ENCODE data around the gene ARHGEF17. TPM values are rescaled to one million over a fixed set of nuclear protein-coding genes. Genes with fewer than 3 reads are reported as not detected.

ARHGEF17 gene
- total RNA-seq, 1 donor from 2014 or later: 4.5 TPM

DNA sequence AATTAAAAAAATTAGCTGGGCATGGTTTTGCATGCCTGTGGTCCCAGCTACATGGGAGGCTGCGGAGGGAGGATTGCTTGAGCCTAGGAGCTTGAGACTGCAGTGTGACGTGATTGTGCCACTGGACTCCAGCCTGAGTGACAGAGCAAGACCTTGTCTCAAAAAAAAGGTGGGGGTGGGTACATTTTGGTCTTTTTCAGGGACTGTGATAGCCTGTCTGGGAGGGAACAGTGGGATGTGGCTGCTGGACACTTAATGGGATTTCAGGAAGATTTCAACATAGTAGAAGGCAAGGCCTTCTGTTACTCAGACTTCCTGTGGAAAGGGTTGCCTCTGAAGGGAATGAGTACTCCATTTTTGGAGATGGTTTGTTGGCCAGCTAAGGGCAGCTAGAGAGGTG lies 108.7 kb downstream of the ARHGEF17 start:
- TF ChIP-seq, protein P1, sequence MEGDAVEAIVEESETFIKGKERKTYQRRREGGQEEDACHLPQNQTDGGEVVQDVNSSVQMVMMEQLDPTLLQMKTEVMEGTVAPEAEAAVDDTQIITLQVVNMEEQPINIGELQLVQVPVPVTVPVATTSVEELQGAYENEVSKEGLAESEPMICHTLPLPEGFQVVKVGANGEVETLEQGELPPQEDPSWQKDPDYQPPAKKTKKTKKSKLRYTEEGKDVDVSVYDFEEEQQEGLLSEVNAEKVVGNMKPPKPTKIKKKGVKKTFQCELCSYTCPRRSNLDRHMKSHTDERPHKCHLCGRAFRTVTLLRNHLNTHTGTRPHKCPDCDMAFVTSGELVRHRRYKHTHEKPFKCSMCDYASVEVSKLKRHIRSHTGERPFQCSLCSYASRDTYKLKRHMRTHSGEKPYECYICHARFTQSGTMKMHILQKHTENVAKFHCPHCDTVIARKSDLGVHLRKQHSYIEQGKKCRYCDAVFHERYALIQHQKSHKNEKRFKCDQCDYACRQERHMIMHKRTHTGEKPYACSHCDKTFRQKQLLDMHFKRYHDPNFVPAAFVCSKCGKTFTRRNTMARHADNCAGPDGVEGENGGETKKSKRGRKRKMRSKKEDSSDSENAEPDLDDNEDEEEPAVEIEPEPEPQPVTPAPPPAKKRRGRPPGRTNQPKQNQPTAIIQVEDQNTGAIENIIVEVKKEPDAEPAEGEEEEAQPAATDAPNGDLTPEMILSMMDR (IDR thresholded peaks at IDR 0.05; ENCODE audit: insufficient read depth, low read length, severe bottlenecking): no peak
- Histone ChIP-seq H3K4me3 (ENCODE audit: low read depth, low read length) (no peak overlapping the region), H3K36me3 (ENCODE audit: control insufficient read depth, insufficient read depth, low read length) (no peaks in the 10 kb centered on the region), H3K27me3 (ENCODE audit: control insufficient read depth, insufficient read depth, low read length) (no peaks in the 10 kb centered on the region)
- DNase-seq (ENCODE audit: low read depth) (peak; percentile 15), FAIRE-seq (no peak)

Other genes starting within 250 kb of the ARHGEF17 start
- gene FCHSD2, start 166.0 kb upstream of the ARHGEF17 start, total RNA-seq: 3.6 and 10.0 TPM in 2 replicates
- 9.0 and 13.7 TPM in 2 replicates for gene P2RY2, start 90.0 kb upstream of the ARHGEF17 start, total RNA-seq
- gene P2RY6, start 35.9 kb upstream of the ARHGEF17 start, total RNA-seq: 0.26 TPM in 1 of 2 replicates, not detected in the other
- gene RELT, start 68.1 kb downstream of the ARHGEF17 start, total RNA-seq: 2.9 and 3.4 TPM in 2 replicates

Data from bronchial epithelial cell (primary cell).